C4-2B (cell line): Measurements from ENCODE around the gene LAMA2.

Experiments used
- CTCF ChIP-seq: fragments of 450-650 bp; conservative IDR thresholded peaks from 2 replicates; pipeline ENCODE4 v1.5.1; 2017; ENCODE audit warnings: mild to moderate bottlenecking
- ZFX ChIP-seq: fragments of 450-650 bp; IDR thresholded peaks from 2 replicates; pipeline ENCODE4 v1.6.1; 2017

- TF ChIP-seq CTCF (no peak), ZFX (no peak)
These were observed 110.2 kb downstream of the LAMA2 start for GRCh38 chr6:128993166-128993565.
